Fibroblast of the aortic adventitia (primary cell): ENCODE results near the gene TBKBP1. TPM values are rescaled to one million over a fixed set of nuclear protein-coding genes. Genes with fewer than 3 reads are reported as not detected.
A peak's percentile ranks its signal among the peaks of the same experiment; 100 is the strongest.

Experiments
- DNase-seq: peaks from one replicate; pipeline ENCODE4 v3.0.0-alpha.2; 2010; ENCODE audit warnings: low read depth
- H3K4me3 ChIP-seq: 2 replicates; pipeline ENCODE4 v1.5.1; 2011; ENCODE audit warnings: low read depth, mild to moderate bottlenecking, control low read depth, low read length, moderate library complexity
- CTCF ChIP-seq: IDR thresholded peaks from 2 replicates; pipeline ENCODE4 v1.5.1; 2011; ENCODE audit warnings: mild to moderate bottlenecking, low read length, control low read depth, inconsistent platforms; ENCODE audit not compliant: insufficient read depth
- total RNA-seq: library from RNA; depleted of rRNA; stranded (reverse); fragments of >200 nt; gene quantifications from 2 replicates; pipeline ENCODE4 v1.2.3, GENCODE V29; 2012; ENCODE audit warnings: low replicate concordance

TBKBP1 gene
- total RNA-seq, 1 donor = 9.5 TPM

- peak overlapping the region; percentile 72 for H3K4me3 ChIP-seq
- DNase-seq = no peak
- TF ChIP-seq CTCF = no peak
Measured at GRCh38 chr17:47692895-47693730, 848 bp upstream of the TBKBP1 start.

GRCh38 chr17:47694581-47695428 is 844 bp downstream of the TBKBP1 start:
- H3K4me3 ChIP-seq = peak overlapping the region; percentile 72
- peak; percentile 64 for DNase-seq
- TF ChIP-seq CTCF = no peak

- peak; percentile 18 for DNase-seq
- TF ChIP-seq CTCF = no peak
- peak overlapping the region; percentile 72 for H3K4me3 ChIP-seq
Measured at GRCh38 chr17:47695429-47696376, 1.7 kb downstream of the TBKBP1 start.

- DNase-seq = no peak
- no peak overlapping the region for H3K4me3 ChIP-seq
- no peak for TF ChIP-seq CTCF
Measured at GRCh38 chr17:47696717-47697642, 3.0 kb downstream of the TBKBP1 start.

GRCh38 chr17:47697906-47698711 is 4.1 kb downstream of the TBKBP1 start:
- TF ChIP-seq CTCF = no peak
- DNase-seq = no peak
- H3K4me3 ChIP-seq = no peak overlapping the region
